ENCODE data around the gene CYP3A4.
"Not testable (repeated sequence)": the region's sequence is repeated elsewhere in the genome, so short reads cannot be mapped to it uniquely, and the experiment has no call there.

Gene CYP3A4

GRCh38 chr7:99762680-99763327 lies 21.2 kb downstream of the CYP3A4 start:
- DNase-seq (ENCODE audit: low read depth in 2 of 3, low spot score in 1 of 3) = no peak

- DNase-seq (ENCODE audit: low read depth in 2 of 3, low spot score in 1 of 3) = no peak
Measured at GRCh38 chr7:99755085-99755484, 28.9 kb downstream of the CYP3A4 start.

GRCh38 chr7:99752356-99752755 lies 31.6 kb downstream of the CYP3A4 start:
- DNase-seq (ENCODE audit: low read depth in 2 of 3, low spot score in 1 of 3) = no peak

- not testable (repeated sequence) for DNase-seq (ENCODE audit: low read depth in 2 of 3, low spot score in 1 of 3)
Measured at GRCh38 chr7:99751322-99752052, 32.5 kb downstream of the CYP3A4 start.

GRCh38 chr7:99748846-99749579 lies 35.0 kb downstream of the CYP3A4 start:
- DNase-seq (ENCODE audit: low read depth in 2 of 3, low spot score in 1 of 3) = no peak

- not testable (repeated sequence) for DNase-seq (ENCODE audit: low read depth in 2 of 3, low spot score in 1 of 3)
Measured at GRCh38 chr7:99746915-99747314, 37.1 kb downstream of the CYP3A4 start.

- not testable (repeated sequence) for DNase-seq (ENCODE audit: low read depth in 2 of 3, low spot score in 1 of 3)
Measured at GRCh38 chr7:99745395-99745794, 38.6 kb downstream of the CYP3A4 start.

GRCh38 chr7:99742737-99743394 lies 41.1 kb downstream of the CYP3A4 start:
- no peak for DNase-seq (ENCODE audit: low read depth in 2 of 3, low spot score in 1 of 3)

GRCh38 chr7:99741441-99741795 lies 42.6 kb downstream of the CYP3A4 start:
- no peak for DNase-seq (ENCODE audit: low read depth in 2 of 3, low spot score in 1 of 3)

- DNase-seq (ENCODE audit: low read depth in 2 of 3, low spot score in 1 of 3) = no peak
Measured at GRCh38 chr7:99740573-99741440, 43.2 kb downstream of the CYP3A4 start.

GRCh38 chr7:99739699-99740572 lies 44.0 kb downstream of the CYP3A4 start:
- DNase-seq (ENCODE audit: low read depth in 2 of 3, low spot score in 1 of 3) = no peak

- DNase-seq (ENCODE audit: low read depth in 2 of 3, low spot score in 1 of 3) = no peak
Measured at GRCh38 chr7:99737726-99738125, 46.3 kb downstream of the CYP3A4 start.

- DNase-seq (ENCODE audit: low read depth in 2 of 3, low spot score in 1 of 3) = not testable (repeated sequence)
Measured at GRCh38 chr7:99736667-99737066, 47.3 kb downstream of the CYP3A4 start.

- no peak for DNase-seq (ENCODE audit: low read depth in 2 of 3, low spot score in 1 of 3)
Measured at GRCh38 chr7:99734987-99735386, 49.0 kb downstream of the CYP3A4 start, which contains the start of gene CYP3A7. Gene CYP3A7, minus strand, starts transcription at chr7:99735196. Its CDS starts 103 bp downstream, at chr7:99735093.

- DNase-seq (ENCODE audit: low read depth in 2 of 3, low spot score in 1 of 3) = no peak
Measured at GRCh38 chr7:99733448-99733847, 50.5 kb downstream of the CYP3A4 start.

GRCh38 chr7:99733003-99733402 lies 51.0 kb downstream of the CYP3A4 start:
- no peak for DNase-seq (ENCODE audit: low read depth in 2 of 3, low spot score in 1 of 3)

- DNase-seq (ENCODE audit: low read depth in 2 of 3, low spot score in 1 of 3) = no peak
Measured at GRCh38 chr7:99731638-99732374, 52.2 kb downstream of the CYP3A4 start.

GRCh38 chr7:99730992-99731391 lies 53.0 kb downstream of the CYP3A4 start:
- no peak for DNase-seq (ENCODE audit: low read depth in 2 of 3, low spot score in 1 of 3)
